ENCODE measurements around the gene NDUFS6. TPM values are rescaled to one million over a fixed set of nuclear protein-coding genes. Genes with fewer than 3 reads are reported as not detected.
"Not testable (repeated sequence)": the region's sequence is repeated elsewhere in the genome, so short reads cannot be mapped to it uniquely, and the experiment has no call there.

The NDUFS6 gene
- total RNA-seq, 1 donor from 2014 or later = 48.5 TPM

DNA sequence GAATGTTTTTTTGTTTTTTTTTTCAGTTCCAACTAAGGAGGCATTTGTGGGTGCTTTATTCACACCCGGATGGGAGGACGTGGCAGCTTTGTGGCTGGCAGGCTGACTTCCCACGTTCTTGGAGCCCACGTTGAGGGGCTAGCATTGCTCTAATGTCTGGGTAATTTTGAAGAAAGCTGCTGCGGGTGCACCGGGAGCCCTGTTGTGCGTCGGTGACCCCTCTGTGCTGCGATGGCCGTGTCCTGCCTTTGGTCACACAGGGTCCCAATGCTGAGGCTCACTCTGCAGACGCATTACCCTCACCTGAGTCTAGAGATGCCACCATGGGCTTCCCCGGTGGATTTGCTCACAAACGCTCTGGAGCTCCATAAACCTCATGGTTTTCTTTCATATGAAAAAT lies 34.2 kb downstream of the NDUFS6 start:
- no peak for DNase-seq

GRCh38 chr5:1836176-1836890 lies 35.1 kb downstream of the NDUFS6 start:
- DNase-seq = no peak

DNA sequence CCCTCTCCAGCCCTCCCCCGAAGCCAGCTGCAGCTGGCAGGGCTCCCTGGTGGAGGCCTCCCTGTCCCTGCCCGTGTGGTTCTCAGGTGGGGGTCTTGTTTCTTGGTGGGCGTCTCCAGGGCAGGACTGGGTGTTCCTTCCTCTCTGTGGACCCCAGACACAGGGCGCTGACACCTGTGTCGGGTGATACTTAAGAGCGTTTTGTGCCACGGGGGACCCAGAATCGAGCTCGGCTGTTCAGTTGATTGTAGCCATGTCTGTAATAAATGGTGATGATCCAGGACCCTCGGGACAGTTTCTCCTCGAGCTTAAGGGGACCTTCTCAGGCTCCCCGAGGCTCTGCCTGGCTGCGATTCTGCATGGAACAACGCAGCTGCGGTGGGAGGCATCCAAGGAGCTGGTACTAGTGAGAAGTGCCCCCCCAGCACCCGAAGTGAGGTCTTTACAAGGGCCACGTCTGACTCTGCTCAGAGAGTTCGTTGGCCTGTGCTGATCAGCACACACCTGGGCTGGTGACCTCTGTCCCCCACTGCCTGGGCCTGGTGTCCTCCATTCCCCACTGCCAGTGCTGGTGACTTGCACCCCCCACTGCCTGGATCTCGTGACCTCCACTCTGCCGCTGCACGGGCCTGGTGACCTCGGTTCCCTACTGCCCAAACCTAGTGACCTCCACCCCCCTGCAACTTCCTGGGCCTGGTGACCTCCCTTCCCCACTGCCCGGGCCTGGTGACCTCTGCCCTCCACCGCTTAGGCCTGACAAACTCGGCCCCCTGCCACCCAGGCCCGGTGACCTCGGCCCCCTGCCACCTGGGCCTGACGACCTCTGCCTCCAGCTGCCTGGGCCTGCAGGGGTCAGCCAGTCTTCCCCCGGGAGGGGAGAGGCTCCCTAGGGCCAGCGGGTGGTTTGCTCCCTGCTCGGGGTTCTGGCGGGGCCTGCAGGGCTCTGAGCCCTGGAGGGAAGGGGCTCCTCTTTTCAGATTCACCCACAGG lies 36.0 kb downstream of the NDUFS6 start:
- no peak for DNase-seq

DNA sequence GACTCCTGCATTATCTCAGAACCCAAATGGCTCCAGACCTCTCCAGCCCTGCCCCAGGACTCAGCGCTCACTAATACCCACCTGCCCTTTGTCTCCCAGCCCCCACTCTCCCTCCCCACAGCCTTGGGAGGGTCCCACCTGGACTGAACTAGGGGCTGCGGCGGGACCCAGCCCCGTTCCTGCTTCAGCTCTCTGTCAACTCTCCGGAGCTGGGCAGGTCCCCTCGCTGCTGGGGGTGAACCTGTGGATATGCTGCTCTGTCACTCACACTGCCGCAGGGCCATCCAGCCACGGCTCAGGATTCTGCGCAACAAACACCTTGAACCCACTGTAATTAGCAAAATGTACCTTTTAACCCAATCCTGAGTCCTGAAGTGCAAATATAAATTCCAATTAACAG lies 36.8 kb downstream of the NDUFS6 start:
- no peak for DNase-seq

- DNase-seq = no peak
Measured at GRCh38 chr5:1840071-1840547, 38.9 kb downstream of the NDUFS6 start.

- DNase-seq = no peak
Measured at GRCh38 chr5:1840741-1841521, 39.7 kb downstream of the NDUFS6 start.

DNA sequence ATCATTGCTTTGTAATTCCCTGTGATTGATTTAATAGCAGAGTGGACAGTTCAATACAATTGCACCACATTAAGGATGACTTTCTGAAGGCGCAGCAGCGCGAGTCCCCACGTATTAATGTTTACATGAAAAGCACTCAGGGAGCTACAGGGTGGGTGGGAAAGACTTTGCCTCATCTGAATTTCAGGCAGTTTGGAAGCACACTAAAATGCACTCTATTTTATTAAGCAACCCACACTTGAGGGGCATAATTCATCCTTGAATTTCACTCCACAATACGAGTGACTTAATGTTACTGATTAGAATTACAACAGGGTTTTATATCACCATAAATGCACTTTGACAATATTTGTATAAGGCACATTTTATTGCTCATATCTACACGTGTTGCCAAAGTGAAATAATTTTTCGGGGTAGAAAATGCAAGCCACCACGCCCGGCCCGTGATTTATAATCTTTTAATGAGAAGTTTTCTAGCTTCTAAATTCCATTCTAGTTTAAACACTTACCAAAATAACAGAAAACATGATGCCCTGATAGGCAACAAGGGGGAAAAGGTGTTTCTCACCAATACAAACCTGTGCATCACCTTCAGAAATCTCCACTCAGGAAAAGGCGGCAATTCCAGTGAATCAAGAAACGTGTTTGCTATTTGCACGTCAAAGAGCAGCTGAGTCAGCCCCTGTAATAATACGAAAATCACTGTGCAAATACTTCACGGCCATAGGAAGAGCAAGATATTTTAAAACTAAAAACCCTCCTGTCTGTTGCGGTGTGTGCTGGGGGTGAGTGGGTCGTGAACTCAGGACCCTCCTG lies 41.0 kb downstream of the NDUFS6 start:
- no peak for DNase-seq

GRCh38 chr5:1843761-1844160 lies 42.6 kb downstream of the NDUFS6 start:
- not testable (repeated sequence) for DNase-seq

DNA sequence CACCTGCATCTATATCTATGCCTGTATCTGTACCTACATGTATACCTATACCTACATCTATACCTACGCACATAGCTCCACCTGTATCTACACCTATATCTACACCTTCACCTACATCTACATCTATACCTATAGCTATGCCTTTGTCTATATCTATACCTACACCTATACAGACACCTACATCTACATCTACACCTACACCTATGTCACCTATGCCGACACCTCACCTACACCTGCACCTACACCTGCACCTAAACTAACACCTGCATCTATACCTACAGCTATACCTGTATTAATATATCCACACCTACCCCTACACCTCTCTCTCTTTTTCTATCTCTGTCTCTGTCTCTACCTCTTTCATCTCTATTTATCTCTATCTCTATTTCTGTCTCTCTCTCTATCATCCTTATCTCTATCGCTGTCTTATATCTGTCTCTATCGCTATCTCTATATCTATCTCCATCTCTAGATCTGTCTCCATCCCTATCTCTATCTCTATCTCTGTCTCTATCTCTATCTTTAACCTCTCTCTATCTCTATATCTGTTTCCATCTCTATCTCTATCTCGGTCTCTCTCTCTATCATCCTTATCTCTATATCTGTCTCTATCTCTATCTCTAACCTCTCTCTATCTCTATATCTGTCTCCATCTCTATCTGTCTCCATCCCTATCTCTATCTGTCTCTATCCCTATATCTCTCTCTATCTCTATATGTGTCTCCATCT lies 43.7 kb downstream of the NDUFS6 start:
- DNase-seq = no peak

GRCh38 chr5:1845696-1846095 lies 44.5 kb downstream of the NDUFS6 start:
- no peak for DNase-seq

GRCh38 chr5:1846583-1846982 lies 45.4 kb downstream of the NDUFS6 start:
- DNase-seq = no peak

- DNase-seq = no peak
Measured at GRCh38 chr5:1847056-1847455, 45.8 kb downstream of the NDUFS6 start.

GRCh38 chr5:1847611-1848010 lies 46.4 kb downstream of the NDUFS6 start:
- DNase-seq = no peak

DNA sequence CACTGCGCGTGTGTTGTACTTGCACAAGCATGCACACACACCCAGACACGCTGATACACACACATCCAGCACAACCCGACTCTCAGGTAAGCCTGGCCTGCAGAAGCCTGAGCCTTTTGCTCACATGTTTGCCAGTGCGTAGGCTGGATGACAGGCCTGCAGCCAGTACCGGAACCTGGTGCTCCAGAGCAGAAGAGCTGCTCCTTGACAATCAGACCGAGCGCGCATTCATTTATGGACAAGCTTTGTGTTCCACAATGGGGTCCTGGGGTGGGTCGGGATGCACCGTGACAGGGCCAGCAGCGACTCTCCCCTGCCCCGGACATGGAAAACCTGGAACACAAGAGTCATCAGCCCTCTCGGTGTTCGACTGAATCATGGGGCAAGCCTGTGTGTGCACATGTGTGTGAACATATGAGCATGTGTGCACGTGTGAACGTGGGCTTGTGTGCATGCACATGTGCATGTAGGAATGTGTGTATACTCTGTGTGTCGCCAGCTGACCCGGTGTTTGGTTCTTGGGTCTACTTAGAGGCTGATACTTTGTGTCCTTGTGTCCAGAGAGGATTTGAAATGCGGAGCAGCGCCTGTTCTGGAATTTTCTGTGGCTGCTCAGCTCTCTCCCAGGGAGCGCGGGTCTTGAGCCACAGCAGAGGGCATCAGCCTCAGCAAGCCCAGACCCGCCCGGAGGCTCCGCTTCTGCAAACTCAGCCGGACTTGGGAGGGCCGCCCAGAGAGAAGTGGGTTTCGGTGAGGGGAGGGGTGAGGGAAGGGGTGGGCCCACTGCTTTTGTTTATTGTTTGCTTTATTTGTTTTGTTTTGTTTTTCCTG lies 49.3 kb downstream of the NDUFS6 start:
- no peak for DNase-seq

GRCh38 chr5:1851290-1851934 lies 50.2 kb downstream of the NDUFS6 start:
- no peak for DNase-seq

GRCh38 chr5:1852324-1852947 lies 51.2 kb downstream of the NDUFS6 start:
- DNase-seq = no peak

GRCh38 chr5:1853531-1853930 lies 52.3 kb downstream of the NDUFS6 start:
- no peak for DNase-seq

DNA sequence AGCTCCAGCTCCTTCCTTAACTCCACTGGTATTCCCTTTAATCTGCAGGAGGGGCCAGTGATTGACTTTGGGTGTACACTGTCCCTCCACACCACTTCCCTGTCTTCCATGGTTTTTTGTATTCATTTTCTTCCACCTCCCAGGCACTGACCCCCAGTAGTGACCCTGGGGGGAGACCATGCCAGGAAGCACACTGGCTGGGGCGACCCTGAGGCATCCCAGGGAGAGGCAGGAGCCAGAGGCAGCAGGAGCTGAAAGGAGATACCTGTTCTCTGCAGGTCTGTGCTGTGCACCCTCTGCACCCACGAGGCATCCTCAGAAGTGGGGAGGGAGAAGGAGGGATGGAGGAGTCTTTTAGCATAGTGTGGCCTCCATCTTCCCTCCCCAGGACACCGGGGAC lies 53.9 kb downstream of the NDUFS6 start:
- no peak for DNase-seq

DNA sequence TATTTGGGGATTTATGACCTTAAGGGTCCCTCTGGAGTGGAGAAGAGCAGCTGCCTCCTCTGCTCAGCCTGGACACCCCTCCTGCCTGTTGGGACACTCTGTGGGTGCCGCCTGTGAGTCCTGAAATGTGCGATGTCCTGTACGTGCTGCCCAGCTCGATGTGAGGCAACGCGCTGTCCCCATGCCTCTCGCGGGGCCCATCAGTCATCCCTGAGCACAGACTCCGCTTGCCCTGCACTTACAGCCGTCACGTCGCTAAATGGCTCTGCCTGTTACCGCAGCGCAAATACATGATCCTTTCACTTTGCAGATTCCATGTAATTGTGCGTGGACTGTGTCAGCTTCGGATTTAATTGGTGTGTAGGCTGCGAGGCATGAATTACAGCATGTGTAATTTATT lies 54.4 kb downstream of the NDUFS6 start:
- no peak for DNase-seq

Data from dermis blood vessel endothelial cell (primary cell).